Large intestine (tissue), 3 donors: ENCODE data around the gene CTNNA3. TPM values are rescaled to one million over a fixed set of nuclear protein-coding genes. Genes with fewer than 3 reads are reported as not detected.

Experiments
- DNase-seq, 2 donors: peaks; one replicate each; pipeline versions ENCODE4 v3.0.0 to v3.0.0-alpha.2; 2013
- H3K27ac ChIP-seq: one replicate; pipeline ENCODE4 v1.5.1; 2013; ENCODE audit warnings: low read length
- H3K27me3 ChIP-seq: 2 replicates; pipeline ENCODE4 v1.6.1; 2013; ENCODE audit warnings: low read length; ENCODE audit not compliant: control insufficient read depth, insufficient read depth
- H3K36me3 ChIP-seq: 2 replicates; pipeline ENCODE4 v1.6.1; 2013; ENCODE audit warnings: low read length; ENCODE audit not compliant: control insufficient read depth, insufficient read depth
- H3K4me1 ChIP-seq: one replicate; pipeline ENCODE4 v1.6.1; 2013; ENCODE audit warnings: low read length; ENCODE audit not compliant: control insufficient read depth, insufficient read depth
- H3K4me3 ChIP-seq: one replicate; pipeline ENCODE4 v1.5.1; 2013; ENCODE audit warnings: low read length
- H3K9me3 ChIP-seq: one replicate; pipeline ENCODE4 v1.6.1; 2013; ENCODE audit warnings: mild to moderate bottlenecking, low read depth, low read length, moderate library complexity; ENCODE audit not compliant: control insufficient read depth
- WGBS: methylation state at CpG from one replicate; pipeline ENCODE4 v1.1.5; 2013; ENCODE audit warnings: low lambda C conversion rate; ENCODE audit not compliant: insufficient coverage; 5-methylcytosine and 5-hydroxymethylcytosine counted together
- polyA plus RNA-seq: library from polyadenylated mRNA; unstranded; fragments of 120-200 nt; gene quantifications from one replicate; pipeline ENCODE4 v1.2.1, GENCODE V29; 2013

CTNNA3 gene
- polyA plus RNA-seq, 1 donor, result 2.3 TPM

DNA sequence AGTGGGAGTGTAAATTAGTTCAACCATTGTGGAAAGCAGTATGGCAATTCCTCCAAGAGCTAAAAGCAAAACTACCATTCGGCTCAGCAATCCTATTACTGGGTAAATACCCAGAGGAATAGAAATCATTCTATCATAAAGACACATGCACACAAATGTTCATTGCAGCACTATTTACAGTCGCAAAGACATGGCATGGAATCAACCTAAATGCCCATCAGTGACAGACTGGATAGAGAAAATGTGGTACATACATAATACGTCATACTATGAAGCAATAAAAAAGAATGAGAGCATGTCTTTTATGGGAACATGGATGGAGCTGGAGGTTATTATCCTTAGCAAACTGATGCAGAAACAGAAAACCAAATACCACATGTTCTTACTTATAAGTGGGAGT, 1646.7 kb downstream of the CTNNA3 start:
- no peaks in the 10 kb centered on the region for H3K4me1 ChIP-seq
- no peak overlapping the region for H3K4me3 ChIP-seq
- H3K27ac ChIP-seq, result no peak overlapping the region
- H3K36me3 ChIP-seq, result no peaks in the 10 kb centered on the region
- no peaks in the 10 kb centered on the region for H3K27me3 ChIP-seq
- no peaks in the 10 kb centered on the region for H3K9me3 ChIP-seq
- DNase-seq, result no peak
- 93% methylated on average over 3 of the region's 3 CpGs for WGBS

DNA sequence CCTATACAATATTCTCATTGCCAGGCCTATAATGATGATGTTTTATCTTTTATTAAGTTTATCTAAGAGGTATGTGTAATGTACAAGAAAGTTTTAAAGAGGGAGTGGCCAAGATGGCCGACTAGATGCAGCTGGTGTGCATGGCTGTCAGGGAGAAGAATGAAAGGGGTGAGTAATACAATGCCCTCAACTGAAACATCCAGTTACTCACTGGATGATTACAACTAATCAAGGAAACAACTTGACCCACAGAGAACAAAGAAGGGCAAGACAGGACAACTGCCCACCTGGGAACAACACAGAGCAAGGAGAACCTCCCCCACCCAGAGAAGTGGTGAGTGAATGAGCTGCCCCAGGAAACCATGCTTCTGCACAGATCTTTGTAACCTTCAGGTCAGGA, 1650.1 kb downstream of the CTNNA3 start:
- Histone ChIP-seq H3K27ac (no peak overlapping the region), H3K4me3 (no peak overlapping the region), H3K36me3 (no peaks in the 10 kb centered on the region), H3K27me3 (no peaks in the 10 kb centered on the region), H3K4me1 (no peaks in the 10 kb centered on the region), H3K9me3 (no peaks in the 10 kb centered on the region)
- WGBS, result no CpG with 5 or more reads among the region's 1 CpG
- no peak for DNase-seq

DNA sequence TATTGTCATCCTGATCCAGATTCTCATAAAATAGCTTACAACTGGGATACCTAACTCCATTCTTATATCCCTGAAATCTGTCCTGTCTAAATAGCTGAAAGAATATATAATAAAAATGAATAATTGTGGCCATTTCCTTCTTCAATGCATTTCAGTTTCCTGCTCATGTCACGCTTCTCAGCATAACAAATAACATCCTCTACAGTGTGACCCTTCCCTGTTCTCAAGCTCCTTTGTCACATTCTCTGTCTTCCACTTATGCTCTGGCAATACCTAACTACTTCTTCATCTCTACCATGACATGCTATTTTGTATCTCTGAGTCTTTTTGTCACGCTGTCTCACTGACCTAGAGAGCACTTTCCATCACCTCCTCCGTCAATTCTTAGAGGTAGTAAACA, 1654.2 kb downstream of the CTNNA3 start:
- no peaks in the 10 kb centered on the region for H3K4me1 ChIP-seq
- WGBS, result 50% methylated on average over 1 of the region's 3 CpGs
- no peak for DNase-seq
- no peak overlapping the region for H3K4me3 ChIP-seq
- no peak overlapping the region for H3K27ac ChIP-seq
- no peaks in the 10 kb centered on the region for H3K27me3 ChIP-seq
- no peaks in the 10 kb centered on the region for H3K9me3 ChIP-seq
- no peaks in the 10 kb centered on the region for H3K36me3 ChIP-seq

DNA sequence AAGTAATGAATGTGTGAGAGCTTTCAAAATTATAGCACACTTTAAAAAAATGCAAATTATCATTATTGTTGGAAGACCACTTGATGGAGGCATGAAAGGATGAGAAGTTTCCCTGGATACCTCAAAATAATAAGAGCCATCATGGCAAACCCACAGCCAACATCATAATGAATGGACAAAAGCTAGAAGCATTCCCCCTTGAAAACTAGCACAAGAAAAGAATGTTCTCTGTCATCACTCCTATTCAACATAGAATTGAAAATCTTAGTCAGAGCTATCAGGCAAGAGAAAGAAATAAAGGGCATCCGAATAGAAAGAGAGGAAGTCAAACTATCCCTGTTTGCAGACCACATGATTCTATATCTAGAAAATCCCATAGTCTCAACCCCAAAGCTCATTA, 1657.4 kb downstream of the CTNNA3 start:
- H3K36me3 ChIP-seq, result no peaks in the 10 kb centered on the region
- H3K27ac ChIP-seq, result no peak overlapping the region
- 100% methylated on average over 1 of the region's 1 CpG for WGBS
- H3K4me1 ChIP-seq, result no peaks in the 10 kb centered on the region
- H3K9me3 ChIP-seq, result no peaks in the 10 kb centered on the region
- DNase-seq, result no peak
- H3K4me3 ChIP-seq, result no peak overlapping the region
- H3K27me3 ChIP-seq, result no peaks in the 10 kb centered on the region

DNA sequence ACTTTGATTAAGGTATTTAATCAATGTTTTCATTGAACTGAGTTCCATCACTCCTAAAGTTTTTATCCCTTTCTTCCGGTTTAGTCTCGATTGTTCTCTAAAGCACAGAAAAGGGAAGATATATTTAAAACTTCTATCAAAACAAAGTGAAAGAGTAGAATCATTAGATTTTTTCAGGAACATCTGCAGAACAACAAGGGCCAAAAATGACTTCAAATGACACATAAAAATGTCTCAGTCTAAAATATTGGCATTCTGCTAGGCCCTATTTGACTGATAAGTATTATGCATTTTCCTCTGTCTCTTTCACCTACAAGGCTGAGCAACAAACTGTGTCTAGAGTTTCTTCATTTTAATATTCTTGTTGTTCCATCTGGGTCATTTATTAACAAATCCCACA, 1669.7 kb downstream of the CTNNA3 start:
- no peaks in the 10 kb centered on the region for H3K27me3 ChIP-seq
- 100% methylated on average over 2 of the region's 2 CpGs for WGBS
- no peak overlapping the region for H3K4me3 ChIP-seq
- DNase-seq, result no peak
- H3K4me1 ChIP-seq, result no peaks in the 10 kb centered on the region
- no peaks in the 10 kb centered on the region for H3K36me3 ChIP-seq
- H3K27ac ChIP-seq, result no peak overlapping the region
- no peaks in the 10 kb centered on the region for H3K9me3 ChIP-seq

DNA sequence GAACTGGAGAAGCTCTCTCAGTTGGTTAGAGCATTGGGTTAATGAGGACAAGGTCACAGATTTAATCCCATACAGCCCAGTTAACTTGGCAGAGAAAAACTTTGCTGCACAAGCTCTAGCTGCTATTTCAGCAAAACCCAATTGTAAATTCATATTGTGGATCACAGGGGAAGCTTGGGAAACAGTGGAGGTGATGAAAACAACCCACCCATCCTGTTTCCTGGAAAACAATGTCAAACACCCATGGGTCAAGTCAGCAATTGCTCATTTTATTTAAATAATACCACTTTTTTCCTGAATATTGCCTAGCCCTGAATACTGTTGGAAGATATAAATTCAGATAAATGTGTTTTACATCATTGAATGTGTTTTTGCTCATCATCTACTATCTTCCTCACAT, 1670.8 kb downstream of the CTNNA3 start:
- no peak for DNase-seq
- no peak overlapping the region for H3K4me3 ChIP-seq
- no peaks in the 10 kb centered on the region for H3K9me3 ChIP-seq
- no peaks in the 10 kb centered on the region for H3K36me3 ChIP-seq
- no peaks in the 10 kb centered on the region for H3K4me1 ChIP-seq
- H3K27ac ChIP-seq, result no peak overlapping the region
- H3K27me3 ChIP-seq, result no peaks in the 10 kb centered on the region

DNA sequence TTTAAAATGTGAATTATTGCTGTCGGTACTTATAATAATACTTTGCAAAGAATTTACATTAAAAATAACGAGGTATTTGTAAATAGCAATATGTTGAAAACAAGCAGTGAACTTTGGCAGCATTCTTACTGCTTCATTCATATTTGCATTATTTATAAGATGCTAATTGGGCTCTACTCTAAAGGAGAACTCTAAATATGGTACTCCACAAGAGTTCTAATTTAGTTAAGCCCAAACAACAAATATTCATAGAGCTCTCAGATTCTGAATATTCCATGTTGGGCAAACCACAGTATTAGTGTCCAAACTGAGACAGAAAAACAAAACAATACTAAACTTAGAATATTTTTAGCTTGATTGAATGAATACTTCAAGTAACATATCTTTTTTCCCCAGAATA, 1674.6 kb downstream of the CTNNA3 start:
- no peaks in the 10 kb centered on the region for H3K4me1 ChIP-seq
- WGBS, result 67% methylated on average over 2 of the region's 2 CpGs
- H3K27me3 ChIP-seq, result no peaks in the 10 kb centered on the region
- H3K4me3 ChIP-seq, result no peak overlapping the region
- no peak overlapping the region for H3K27ac ChIP-seq
- DNase-seq, result no peak
- H3K36me3 ChIP-seq, result no peaks in the 10 kb centered on the region
- H3K9me3 ChIP-seq, result no peaks in the 10 kb centered on the region

DNA sequence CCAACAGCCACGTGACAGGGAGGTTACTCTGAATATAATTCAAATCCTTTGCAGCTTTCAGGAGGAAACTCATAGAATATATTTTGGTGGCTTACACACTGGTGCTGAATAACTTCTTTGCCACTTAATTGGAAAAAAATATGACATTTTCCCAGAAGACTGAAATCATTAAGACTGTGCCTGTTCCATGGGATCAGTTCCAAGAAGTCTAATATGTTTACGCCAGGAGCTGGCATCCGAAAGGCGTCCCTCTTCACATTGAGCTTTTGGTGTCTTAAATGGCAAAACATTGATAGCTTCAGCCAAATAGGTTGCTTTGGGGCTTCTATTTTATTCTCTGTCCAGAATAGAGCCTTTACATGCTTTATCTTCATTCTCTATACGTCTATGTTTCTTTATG, 1687.8 kb downstream of the CTNNA3 start:
- Histone ChIP-seq H3K9me3 (no peaks in the 10 kb centered on the region), H3K27me3 (no peaks in the 10 kb centered on the region), H3K4me3 (no peak overlapping the region), H3K27ac (no peak overlapping the region), H3K36me3 (no peaks in the 10 kb centered on the region), H3K4me1 (no peaks in the 10 kb centered on the region)
- DNase-seq, result no peak
- 100% methylated on average over 1 of the region's 5 CpGs for WGBS

DNA sequence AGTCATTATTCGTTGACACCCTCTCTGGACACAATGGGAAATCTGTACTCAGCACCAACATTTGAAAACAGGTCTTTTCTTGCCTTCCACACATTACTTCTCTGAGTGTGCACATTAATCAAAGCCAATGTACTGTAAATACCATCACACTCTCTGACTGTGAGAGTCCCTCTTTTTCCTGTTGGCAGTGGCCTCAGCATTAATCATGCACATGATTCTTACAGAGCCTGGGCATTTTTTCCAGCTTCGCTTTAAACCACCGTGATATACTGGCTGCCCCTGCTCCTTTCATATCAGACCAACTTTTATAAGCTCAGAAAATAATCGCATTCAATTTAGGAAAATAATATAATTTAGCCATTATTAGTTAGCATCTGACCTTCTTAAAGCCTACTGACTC, 1689.6 kb downstream of the CTNNA3 start:
- no peak for DNase-seq
- no peaks in the 10 kb centered on the region for H3K27me3 ChIP-seq
- no peaks in the 10 kb centered on the region for H3K4me1 ChIP-seq
- no CpG with 5 or more reads among the region's 4 CpGs for WGBS
- no peak overlapping the region for H3K27ac ChIP-seq
- H3K36me3 ChIP-seq, result no peaks in the 10 kb centered on the region
- no peaks in the 10 kb centered on the region for H3K9me3 ChIP-seq
- no peak overlapping the region for H3K4me3 ChIP-seq

DNA sequence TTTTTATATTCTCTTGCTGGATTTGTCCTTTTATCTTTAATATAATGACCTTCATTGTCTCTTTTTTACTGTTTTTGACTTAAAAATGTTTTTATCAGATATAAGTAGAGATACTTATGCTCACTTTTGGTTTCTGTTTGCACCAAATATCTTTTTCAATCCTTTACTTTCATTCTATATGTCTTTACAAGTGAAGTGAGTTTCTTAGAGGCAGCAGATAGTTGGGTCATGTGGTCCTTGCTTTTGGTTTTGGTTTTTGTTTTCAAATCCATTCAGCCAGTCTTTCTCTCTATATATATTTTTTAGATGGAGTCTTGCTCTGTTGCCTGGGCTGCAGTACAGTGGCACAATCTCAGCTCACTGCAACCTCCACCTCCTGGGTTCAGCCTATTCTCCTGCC, 1702.5 kb downstream of the CTNNA3 start:
- peaks cover 10% of the 10 kb centered on the region for H3K9me3 ChIP-seq
- DNase-seq, result no peak
- no peaks in the 10 kb centered on the region for H3K36me3 ChIP-seq
- no peak overlapping the region for H3K4me3 ChIP-seq
- no peaks in the 10 kb centered on the region for H3K4me1 ChIP-seq
- H3K27ac ChIP-seq, result no peak overlapping the region
- no peaks in the 10 kb centered on the region for H3K27me3 ChIP-seq

DNA sequence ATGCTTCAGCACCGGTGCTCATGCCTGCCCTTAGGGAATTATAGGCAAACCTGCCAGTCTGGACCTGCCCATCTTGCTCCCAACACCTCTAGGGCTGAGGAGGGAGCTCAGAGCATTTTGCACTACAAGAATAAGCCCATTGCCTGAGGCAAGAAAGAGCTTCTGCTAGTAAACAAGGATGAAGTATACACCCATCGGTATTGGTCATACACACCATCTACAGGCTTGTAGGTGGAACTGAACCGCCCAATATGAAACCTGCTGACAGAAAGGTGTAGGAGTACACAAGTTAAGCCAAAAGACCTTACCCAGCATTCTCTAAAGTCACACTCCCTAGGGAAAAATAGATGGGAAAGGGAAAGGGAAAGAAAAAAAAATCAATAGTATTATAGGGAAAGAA, 1727.1 kb downstream of the CTNNA3 start:
- Histone ChIP-seq H3K4me1 (no peaks in the 10 kb centered on the region), H3K36me3 (no peaks in the 10 kb centered on the region), H3K4me3 (no peak overlapping the region), H3K9me3 (no peaks in the 10 kb centered on the region), H3K27me3 (no peaks in the 10 kb centered on the region), H3K27ac (no peak overlapping the region)
- no CpG with 5 or more reads among the region's 3 CpGs for WGBS
- DNase-seq, result peak in 1 of 2 donors; percentile 1
